OCI-M1 (cell line): ENCODE measurements around the gene NAV2.
"Not testable (repeated sequence)": the region's sequence is repeated elsewhere in the genome, so short reads cannot be mapped to it uniquely, and the experiment has no call there.

Experiments
- DNase-seq: peaks from one replicate; lab custom pipeline; 2025; lab: John Stamatoyannopoulos, UW

Gene NAV2

DNA sequence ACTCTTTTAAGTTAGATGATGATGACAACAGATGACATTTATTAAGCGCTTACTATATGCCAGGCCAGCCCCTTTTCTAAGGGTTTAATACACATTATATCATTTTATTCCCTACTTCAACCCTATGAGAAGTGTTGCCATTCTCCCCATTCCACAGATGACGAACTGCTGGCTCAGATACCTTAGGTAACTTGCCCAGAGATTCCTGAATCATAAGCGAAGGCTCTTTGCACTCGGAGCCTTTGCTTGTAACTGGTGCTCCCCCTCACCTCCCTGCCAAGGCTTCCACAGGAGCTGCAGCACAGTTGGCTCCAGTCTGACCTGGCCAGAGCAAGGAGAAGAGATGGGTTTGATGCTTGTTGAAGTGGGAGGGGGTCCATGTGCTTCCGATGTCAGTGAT lies 404.7 kb downstream of the NAV2 start:
- no peak for DNase-seq

DNA sequence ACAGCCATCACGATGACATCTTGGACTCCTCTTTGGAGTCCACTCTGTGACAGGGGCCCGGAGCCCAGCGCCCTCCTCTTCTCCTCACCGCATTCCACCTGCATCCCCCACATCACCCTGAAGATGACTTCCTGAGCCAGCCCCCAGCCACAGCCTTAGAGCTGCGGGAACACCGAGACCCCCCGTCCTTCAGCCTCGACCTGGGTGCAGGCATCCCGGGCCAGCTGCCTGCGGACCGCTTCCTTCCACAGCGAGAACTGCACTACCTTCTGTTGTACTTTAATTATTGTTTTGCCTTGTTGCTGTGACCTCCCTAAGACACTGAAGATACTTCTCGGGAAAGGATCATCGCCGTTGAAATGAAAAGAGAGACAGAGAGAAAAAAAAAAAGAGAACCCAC lies 405.6 kb downstream of the NAV2 start:
- DNase-seq: no peak

GRCh38 chr11:20119315-20119714 lies 406.7 kb downstream of the NAV2 start:
- DNase-seq: no peak

DNA sequence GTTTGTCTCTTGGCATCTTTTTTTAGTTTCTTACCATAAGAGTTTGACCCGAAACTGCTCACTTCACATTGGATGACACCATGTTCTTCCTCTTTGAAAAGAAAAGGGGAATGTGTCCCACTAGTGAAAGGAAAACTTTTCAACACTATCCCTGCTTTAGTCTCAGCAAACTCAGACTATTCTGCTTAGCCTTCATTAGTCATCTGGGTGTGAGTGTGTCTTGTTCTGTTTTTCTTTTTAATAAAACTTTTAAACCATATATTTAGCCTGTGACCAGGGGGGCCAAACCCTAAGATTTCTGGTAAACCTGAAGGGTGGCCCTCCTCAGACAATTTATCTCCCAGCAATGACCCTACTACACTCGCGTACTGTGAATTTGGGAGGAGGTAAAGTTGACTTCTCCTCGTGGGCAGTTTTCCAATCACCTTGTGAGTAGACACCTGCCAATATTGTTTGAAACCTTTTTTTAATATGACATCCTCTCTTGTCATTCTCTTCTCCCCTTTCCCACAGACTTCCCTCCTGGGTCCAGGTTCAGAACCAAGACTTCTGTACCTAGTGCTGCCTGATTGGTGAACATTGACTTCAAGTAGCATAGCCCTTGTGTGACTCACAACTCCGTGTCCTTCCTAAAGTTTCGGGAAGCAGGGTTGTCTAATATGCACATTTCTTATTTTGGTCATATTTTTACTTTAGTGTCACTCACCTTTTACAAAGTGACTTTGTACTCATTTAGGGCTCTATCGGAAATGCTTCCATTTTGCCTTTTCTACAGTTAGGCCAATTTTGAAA lies 407.7 kb downstream of the NAV2 start:
- no peak for DNase-seq

- no peak for DNase-seq
Measured at GRCh38 chr11:20122131-20122530, 409.5 kb downstream of the NAV2 start.

DNA sequence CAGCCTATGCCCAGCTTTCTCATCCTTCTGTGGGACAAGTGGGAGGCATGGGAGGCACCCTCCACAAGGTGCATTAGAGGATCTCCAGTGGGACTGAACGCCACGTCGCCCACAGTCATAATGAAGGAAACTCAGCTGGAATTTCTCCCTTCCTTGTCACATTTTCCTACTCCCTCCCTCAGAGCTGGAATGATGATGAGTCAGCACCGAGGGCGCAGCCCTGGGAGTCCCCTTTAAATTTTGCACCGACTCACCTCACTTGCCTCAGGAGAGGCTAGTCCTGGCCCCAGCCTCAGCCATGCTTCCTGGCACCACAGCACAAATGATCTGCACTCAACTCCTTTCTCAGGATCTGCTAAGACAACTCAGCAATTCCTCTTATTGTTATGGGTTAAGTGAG lies 413.3 kb downstream of the NAV2 start:
- no peak for DNase-seq

DNA sequence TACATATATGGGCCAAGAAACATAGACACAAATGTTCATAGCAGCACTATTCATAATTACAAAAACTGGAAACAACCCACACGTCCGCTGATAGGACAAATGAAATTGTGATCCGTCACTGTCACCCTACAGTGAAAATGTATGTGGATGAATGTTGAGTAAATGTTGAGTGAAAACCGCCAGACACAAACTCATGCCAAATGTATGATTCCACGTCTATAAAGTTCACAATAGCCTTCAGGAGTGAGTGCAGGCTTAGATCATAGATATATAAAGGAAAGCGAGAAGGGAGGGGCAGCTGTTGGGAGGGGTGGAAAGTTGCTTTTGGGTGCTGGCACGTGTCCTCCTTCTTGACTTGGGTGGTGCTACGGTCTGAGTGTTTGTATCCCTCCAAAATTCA lies 414.1 kb downstream of the NAV2 start:
- no peak for DNase-seq

DNA sequence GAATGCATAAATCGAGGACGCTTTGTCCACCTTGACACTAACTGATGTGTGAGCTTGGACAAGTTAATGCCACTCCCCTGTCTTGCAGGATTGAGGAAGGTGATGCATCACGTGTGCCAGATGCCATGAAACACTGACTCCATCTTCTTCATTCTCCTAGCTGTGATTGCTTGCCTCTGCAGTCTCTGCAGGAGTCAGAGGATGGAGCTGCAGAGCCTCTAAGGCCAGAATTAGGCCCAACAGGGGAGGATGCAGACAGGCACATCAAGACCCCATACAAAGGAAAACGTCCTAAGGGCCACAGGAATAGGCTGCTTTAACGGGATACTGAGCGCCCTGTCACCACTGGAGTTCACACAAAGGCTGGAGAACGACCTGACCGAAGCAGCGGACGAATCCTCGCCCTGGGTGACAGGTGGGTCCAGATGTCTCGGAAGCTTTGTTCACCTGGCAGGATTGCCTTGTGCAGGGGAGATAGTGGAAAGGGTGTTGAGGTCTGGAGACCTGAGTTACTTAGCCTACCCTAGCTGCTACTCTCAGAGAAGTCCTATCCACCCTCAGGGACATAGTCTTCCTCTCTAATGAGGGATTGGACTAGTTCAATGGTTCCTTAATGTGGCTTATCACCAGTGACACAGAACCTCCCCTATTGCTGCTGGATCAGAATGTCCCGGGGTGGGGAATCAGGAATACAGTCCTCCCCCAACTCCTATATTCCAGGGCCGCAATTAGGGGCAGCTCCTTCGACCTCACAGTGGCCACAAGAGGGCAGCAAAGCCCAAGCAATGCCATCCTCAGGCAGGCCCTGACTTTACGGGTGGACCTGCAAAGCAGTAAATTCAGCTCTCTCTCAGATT lies 415.3 kb downstream of the NAV2 start:
- peak; percentile 85 for DNase-seq

DNA sequence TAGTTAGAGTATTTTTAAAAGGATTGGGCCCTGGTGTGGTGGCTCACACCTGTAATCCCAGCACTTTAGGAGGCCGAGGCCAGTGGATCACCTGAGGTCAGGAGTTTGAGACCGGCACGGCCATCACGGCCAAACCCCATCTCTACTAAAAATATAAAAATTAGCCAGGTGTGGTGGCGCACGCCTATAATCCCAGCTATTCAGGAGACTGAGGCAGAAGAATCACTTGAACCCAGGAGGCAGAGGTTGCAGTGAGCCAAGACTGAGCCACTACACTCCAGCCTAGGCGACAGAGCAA lies 415.8 kb downstream of the NAV2 start:
- DNase-seq: not testable (repeated sequence)

DNA sequence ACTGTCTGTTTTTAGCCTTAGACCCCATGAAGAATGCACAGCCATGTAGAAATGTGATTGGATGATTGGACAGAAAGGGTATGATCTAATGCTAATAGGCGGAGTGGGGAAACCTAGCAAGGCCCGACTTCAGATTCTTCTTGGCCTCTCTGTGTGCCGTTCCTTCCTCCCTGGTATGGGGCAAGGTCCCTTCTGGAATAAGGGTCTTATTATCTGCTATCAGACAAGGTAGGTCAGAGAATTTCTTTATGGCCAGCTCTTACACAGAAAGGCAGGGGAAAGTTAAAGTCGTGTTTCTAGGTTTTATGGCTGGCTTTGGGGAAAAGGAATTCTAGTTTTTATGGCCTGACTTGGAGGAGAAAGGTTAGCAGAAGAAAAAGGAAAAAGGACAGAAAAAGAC lies 417.0 kb downstream of the NAV2 start:
- no peak for DNase-seq

- DNase-seq: peak; percentile 70
Measured at GRCh38 chr11:20131788-20132666, 419.4 kb downstream of the NAV2 start.

- peak; percentile 36 for DNase-seq
Measured at GRCh38 chr11:20132667-20133039, 420.0 kb downstream of the NAV2 start.

DNA sequence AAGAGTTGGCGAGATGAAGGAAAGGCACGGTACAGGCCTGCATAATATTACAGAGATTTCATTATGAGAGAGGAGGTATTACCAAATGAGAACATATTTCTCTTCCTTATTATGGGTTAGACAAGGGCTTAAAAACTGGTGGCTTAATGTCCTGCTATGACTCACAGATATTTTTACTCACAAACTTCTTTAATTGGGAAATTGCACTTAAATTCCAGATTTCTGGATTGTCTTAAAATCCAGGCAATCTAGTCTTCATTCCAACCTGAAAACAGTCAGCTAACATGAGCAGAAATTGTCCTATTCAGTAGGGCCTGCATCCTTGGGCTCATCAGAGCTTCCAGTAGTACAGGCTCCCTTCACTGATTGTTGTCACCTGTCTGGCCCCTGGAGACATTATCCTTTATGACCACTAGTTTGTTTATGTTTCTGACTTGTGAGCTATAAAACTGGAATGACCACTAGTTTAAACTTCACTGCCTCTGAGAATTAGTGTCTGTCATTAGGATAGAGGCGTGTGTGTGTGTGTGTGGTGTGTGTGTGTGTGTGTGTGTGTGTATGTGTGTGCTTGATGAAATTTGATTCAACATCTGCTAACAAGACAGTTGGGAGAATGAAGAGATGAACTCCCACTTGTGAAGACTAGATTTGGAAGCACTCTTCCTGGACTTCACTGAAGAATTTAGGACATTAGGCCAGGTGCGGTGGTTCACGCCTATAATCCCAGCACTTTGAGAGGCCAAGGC lies 422.5 kb downstream of the NAV2 start:
- no peak for DNase-seq

DNA sequence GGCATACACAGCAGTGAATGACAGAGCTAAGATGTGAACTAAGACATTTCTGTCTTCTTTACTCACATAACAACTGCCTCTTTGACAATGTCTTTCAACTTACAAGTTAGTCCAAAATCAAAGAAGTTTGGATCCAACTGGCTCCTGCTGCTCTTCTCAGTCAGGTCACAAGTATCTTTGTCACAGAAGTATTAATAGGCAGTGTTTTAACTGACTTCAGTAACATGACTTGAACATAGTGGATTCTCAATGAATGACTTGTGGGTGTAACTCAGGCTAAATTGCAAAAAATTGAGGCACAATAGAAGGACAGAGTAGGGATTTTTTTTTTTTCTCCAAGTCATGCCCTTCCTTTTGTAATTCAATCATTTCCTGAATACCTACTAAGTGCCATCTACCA lies 425.0 kb downstream of the NAV2 start:
- no peak for DNase-seq

GRCh38 chr11:20138707-20139106 lies 426.1 kb downstream of the NAV2 start:
- no peak for DNase-seq

DNA sequence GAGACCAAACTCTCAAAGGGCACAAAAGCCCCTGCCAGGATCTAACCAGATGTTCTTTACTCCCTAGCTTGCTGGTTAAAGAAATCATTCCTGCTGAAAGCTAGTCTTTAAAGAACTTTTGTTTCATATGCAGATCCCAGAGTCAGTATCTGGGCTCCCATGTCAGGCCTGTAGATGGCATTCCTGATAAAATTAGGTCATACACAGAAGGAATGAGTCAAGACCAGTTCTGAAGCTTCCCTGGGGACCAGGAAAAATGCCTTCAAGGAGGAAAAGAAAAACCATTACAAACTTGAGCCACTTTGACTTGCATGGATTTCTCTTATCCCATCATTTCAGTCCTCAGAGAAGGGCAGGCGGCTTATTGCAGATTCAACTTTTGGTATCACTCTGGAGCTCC lies 441.7 kb downstream of the NAV2 start:
- DNase-seq: peak; percentile 2

- no peak for DNase-seq
Measured at GRCh38 chr11:20155683-20156279, 443.1 kb downstream of the NAV2 start.

DNA sequence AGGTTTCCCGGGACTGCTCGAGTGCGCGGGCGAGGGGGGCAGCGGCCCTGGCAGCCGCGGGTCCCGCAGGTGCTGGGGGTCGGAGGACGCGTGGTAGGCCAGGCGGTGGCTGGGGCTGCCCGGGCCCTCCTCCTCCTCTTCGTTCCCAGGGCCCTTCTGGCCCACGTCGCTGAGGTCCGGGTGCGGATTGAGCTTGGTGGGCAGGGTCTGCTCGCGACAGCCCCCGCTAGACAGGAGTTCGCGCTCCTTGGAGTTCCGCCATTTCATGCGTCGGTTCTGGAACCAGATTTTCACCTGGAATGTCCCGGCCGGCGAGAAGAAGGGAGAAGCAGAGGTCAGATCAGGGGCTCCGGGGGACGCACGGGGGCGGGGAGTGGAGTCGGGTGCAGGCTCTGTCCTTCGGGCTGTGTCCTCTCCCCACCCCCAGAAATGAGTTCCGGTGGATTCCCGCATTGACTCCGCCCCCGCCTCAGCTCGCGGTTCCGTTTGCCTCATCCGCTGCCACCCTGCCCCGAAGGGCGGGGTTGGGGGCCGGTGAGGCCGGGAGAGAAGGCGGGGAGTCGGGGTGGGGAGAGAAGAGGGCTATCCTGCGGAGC lies 443.7 kb downstream of the NAV2 start:
- DNase-seq: no peak

GRCh38 chr11:20156876-20157613 lies 444.4 kb downstream of the NAV2 start:
- DNase-seq: no peak

DNA sequence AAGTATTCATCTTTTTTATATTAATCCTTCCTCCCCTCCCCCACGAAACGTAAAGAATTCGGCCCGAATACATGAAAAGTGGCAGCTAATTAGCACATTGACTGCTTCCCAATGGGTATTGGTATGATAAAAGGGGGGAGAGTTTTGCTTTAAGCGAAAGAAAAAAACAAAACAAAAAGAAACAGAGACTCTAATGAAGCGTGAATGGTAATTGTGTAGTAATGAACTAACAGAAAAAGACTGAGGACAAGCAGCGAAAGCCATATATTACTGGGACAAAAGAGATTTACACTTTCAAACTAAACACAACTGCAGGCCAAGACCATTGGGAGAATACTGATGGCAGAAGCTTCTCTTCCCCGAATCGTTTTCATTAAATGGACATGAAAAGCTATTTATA lies 445.1 kb downstream of the NAV2 start:
- DNase-seq: no peak
